ENCODE measurements around the gene ITIH3. TPM values are rescaled to one million over a fixed set of nuclear protein-coding genes. Genes with fewer than 3 reads are reported as not detected.

The ITIH3 gene, protein sequence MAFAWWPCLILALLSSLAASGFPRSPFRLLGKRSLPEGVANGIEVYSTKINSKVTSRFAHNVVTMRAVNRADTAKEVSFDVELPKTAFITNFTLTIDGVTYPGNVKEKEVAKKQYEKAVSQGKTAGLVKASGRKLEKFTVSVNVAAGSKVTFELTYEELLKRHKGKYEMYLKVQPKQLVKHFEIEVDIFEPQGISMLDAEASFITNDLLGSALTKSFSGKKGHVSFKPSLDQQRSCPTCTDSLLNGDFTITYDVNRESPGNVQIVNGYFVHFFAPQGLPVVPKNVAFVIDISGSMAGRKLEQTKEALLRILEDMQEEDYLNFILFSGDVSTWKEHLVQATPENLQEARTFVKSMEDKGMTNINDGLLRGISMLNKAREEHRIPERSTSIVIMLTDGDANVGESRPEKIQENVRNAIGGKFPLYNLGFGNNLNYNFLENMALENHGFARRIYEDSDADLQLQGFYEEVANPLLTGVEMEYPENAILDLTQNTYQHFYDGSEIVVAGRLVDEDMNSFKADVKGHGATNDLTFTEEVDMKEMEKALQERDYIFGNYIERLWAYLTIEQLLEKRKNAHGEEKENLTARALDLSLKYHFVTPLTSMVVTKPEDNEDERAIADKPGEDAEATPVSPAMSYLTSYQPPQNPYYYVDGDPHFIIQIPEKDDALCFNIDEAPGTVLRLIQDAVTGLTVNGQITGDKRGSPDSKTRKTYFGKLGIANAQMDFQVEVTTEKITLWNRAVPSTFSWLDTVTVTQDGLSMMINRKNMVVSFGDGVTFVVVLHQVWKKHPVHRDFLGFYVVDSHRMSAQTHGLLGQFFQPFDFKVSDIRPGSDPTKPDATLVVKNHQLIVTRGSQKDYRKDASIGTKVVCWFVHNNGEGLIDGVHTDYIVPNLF
- 0.19 and 0.85 TPM in 2 replicates for total RNA-seq

DNA sequence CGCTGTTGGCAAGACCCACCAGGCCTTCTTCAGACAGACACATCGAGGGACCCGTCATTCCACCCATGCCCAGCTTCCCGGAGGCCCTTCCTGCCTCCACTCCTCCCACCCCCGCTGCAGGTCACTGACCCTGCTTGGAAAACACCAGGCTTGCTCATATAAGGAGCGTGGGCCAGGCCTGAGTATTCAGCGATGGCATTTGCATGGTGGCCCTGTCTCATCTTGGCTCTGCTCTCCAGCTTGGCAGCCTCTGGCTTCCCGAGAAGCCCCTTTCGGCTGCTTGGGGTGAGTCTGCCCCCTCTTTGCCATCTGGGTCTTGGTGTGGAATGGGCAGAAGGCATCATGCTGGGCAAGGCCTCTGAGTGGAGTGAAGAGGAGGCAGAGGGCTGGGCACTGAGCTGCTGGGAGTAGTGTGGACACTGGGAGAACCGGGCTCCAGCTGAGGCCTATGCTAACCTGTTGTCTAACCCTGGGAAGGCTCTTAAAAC is at the start of gene ITIH3:
Gene ITIH3, plus strand, starts transcription at position 185 of the 488 bp plus-strand sequence. Its CDS starts 8 bp downstream, at position 193.

GRCh38 chr3:52770496-52771333 is 23.9 kb upstream of the ITIH3 start, which contains the start of gene NEK4:
NEK4 (minus strand) TSS chr3:52770940; CDS start chr3:52770746, 194 bp downstream.

GRCh38 chr3:52777127-52777958 is 17.3 kb upstream of the ITIH3 start, which contains the start of gene ITIH1:
ITIH1 (plus strand) TSS chr3:52777599; CDS start chr3:52777616, 17 bp downstream.

GRCh38 chr3:52830535-52831258 is 36.1 kb downstream of the ITIH3 start, which contains the start of gene ITIH4:
ITIH4 (minus strand) TSS chr3:52830672; CDS start chr3:52830642, 30 bp downstream.

DNA sequence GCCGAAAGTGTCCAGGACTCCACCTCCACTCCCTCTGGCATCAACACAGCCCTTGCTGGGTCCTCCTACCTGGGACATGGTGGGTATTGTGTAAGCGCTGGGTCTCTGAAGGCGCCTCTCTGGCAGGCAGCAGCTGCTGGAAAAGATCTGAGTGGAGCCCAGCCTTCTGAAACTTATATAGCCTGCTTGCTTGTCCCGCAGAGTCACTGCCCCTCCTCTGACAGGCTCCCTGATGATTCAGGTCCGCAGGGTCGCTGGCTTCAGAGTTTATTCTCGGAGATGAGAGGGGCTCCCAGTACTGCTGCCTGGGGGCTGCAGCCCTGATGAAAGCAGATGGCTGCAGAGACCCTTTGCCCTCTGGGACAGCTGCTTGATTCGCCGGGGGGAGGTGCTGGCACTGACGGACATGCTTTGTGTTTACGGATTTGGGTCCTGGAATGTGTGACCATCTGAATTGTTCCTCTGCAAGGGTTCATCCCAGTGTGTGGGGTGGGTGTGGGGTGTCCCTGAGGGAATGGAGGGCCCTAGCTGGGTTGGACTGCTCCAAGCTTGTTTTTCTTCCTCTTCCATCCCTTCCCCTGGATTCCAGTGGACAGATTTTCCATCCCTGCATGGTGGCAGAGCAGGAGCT is 40.4 kb downstream of the ITIH3 start, which contains the start of gene MUSTN1:
Gene MUSTN1, minus strand, starts transcription at position 149 of the 631 bp plus-strand sequence. Its CDS starts 71 bp downstream, at position 78.

Other genes with a start within 250 kb of the ITIH3 start
- gene PBRM1, start 108.9 kb upstream of the ITIH3 start, total RNA-seq = 53.8 and 64.0 TPM in 2 replicates
- gene GNL3, start 108.8 kb upstream of the ITIH3 start, total RNA-seq = 160 and 167 TPM in 2 replicates
- gene GLT8D1, start 89.0 kb upstream of the ITIH3 start, total RNA-seq = 112 and 118 TPM in 2 replicates
- gene SPCS1, start 88.7 kb upstream of the ITIH3 start, total RNA-seq = 71.6 and 96.6 TPM in 2 replicates
- gene NEK4, start 23.9 kb upstream of the ITIH3 start, total RNA-seq = 17.8 and 24.7 TPM in 2 replicates
- gene ITIH1, start 17.2 kb upstream of the ITIH3 start, total RNA-seq = 0.56 TPM in 1 of 2 replicates, not detected in the other
- gene ITIH4, start 35.9 kb downstream of the ITIH3 start, total RNA-seq = 0.96 and 2.3 TPM in 2 replicates
- gene MUSTN1, start 40.2 kb downstream of the ITIH3 start, total RNA-seq = 0.56 TPM in 1 of 2 replicates, not detected in the other
- gene STIMATE, start 102.8 kb downstream of the ITIH3 start, total RNA-seq = 16.5 and 17.5 TPM in 2 replicates